H1 (cell line): ENCODE data around the gene TUBB4B.

ENCODE experiments used
- ATF3 ChIP-seq: IDR thresholded peaks from 2 replicates; pipeline ENCODE4 v1.6.1; 2011; ENCODE audit warnings: low read depth, mild to moderate bottlenecking, low read length; ENCODE audit not compliant: insufficient read depth
- BCL11A ChIP-seq, 2 experiments: IDR thresholded peaks; one replicate each; pipeline ENCODE4 v1.6.1; 2011; ENCODE audit warnings: low read depth in 2 of 2, low read length in 2 of 2, mild to moderate bottlenecking in 2 of 2
- CEBPB ChIP-seq: IDR thresholded peaks from 2 replicates; pipeline ENCODE4 v1.6.1; 2012; ENCODE audit warnings: low read depth, low read length
- GABPA ChIP-seq: IDR thresholded peaks from 2 replicates; pipeline ENCODE4 v1.6.1; 2011; ENCODE audit warnings: mild to moderate bottlenecking, low read length, moderate library complexity, borderline replicate concordance; ENCODE audit not compliant: insufficient read depth
- YY1 ChIP-seq: IDR thresholded peaks from 2 replicates; pipeline ENCODE4 v1.6.1; 2011; ENCODE audit warnings: low read depth, mild to moderate bottlenecking, low read length
- TF ChIP-seq, protein P1 (sequence below), 3 experiments: IDR thresholded peaks; 1 replicate in 2 of 3; 2 replicates in 1 of 3; pipeline versions ENCODE4 v1.5.1 to v1.6.1; 2011; ENCODE audit warnings: low read length in 3 of 3, mild to moderate bottlenecking in 3 of 3, inconsistent platforms in 2 of 3, low read depth in 1 of 3, moderate library complexity in 1 of 3; ENCODE audit not compliant: insufficient read depth in 1 of 3; ENCODE audit errors: control extremely low read depth in 1 of 3

DNA sequence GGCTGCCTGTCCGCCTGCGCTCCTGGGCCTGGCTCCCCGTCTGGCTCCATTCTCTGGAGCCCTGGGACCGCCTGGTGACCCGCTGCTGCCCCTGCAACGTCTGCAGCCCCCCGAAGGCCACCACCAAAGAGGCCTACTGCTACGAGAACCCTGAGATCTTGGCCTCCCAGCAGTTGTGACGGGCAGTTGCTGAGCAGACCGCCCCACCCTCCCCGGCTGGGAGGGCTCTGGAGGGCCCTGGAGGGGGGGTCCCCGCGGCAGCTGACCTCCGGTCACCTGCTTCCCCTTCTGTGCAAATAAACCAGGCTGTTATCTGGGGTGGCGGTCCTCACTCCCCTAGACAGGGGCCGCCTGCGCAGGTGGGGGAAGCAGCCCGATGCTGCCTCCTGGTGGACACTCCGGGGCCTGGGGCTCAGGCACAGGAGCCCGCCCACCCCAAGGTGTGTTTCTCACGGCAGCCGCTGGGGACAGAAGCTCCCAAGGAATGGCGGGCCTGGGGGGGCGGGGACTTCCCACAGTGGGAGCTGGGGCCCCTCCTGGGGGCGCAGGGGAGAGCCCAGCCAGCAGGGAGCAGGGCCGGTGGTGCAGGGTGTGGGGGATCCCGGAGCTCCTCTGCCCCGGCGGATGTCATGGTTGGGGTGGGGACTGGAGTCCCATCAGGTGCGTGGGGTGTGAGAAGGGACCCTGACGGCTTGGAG, 4.7 kb upstream of the TUBB4B start:
- TF ChIP-seq GABPA (peak; percentile 73; the same call in 1 of the 2 replicates), BCL11A (IDR thresholded peaks at IDR 0.05; ENCODE audit: low read depth in 2 of 2, low read length in 2 of 2) (no peak), ATF3 (no peak), CEBPB (no peak), YY1 (peak; percentile 90)
- TF ChIP-seq, protein P1, sequence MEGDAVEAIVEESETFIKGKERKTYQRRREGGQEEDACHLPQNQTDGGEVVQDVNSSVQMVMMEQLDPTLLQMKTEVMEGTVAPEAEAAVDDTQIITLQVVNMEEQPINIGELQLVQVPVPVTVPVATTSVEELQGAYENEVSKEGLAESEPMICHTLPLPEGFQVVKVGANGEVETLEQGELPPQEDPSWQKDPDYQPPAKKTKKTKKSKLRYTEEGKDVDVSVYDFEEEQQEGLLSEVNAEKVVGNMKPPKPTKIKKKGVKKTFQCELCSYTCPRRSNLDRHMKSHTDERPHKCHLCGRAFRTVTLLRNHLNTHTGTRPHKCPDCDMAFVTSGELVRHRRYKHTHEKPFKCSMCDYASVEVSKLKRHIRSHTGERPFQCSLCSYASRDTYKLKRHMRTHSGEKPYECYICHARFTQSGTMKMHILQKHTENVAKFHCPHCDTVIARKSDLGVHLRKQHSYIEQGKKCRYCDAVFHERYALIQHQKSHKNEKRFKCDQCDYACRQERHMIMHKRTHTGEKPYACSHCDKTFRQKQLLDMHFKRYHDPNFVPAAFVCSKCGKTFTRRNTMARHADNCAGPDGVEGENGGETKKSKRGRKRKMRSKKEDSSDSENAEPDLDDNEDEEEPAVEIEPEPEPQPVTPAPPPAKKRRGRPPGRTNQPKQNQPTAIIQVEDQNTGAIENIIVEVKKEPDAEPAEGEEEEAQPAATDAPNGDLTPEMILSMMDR (IDR thresholded peaks at IDR 0.05; ENCODE audit: control extremely low read depth in 1 of 3, insufficient read depth in 1 of 3, low read depth in 1 of 3, low read length in 3 of 3): peak in 2 of 3 experiments; percentile 95 to 99; a peak in 3 of 4 replicates
